HepG2 (cell line): ENCODE results near the gene C17orf75. TPM values are rescaled to one million over a fixed set of nuclear protein-coding genes. Genes with fewer than 3 reads are reported as not detected.

Source experiments
- CAMTA2 ChIP-seq: sonication (generic); formaldehyde crosslinking; IDR thresholded peaks from 2 replicates; pipeline ENCODE4 v1.4.0; 2020; ENCODE audit warnings: mild to moderate bottlenecking, missing genetic modification reagents, borderline replicate concordance
- EEA1 ChIP-seq: sonication (generic); formaldehyde crosslinking; IDR thresholded peaks from 2 replicates; pipeline ENCODE4 v1.5.1; 2020; ENCODE audit warnings: mild to moderate bottlenecking, missing genetic modification reagents, borderline replicate concordance
- FOXC1 ChIP-seq: sonication (generic); formaldehyde crosslinking; IDR thresholded peaks from 2 replicates; pipeline ENCODE4 v1.8.0; 2022; ENCODE audit warnings: mild to moderate bottlenecking, missing genetic modification reagents, borderline replicate concordance
- NFE2L1 ChIP-seq: sonication (generic); formaldehyde crosslinking; IDR thresholded peaks from 2 replicates; pipeline ENCODE4 v1.4.0; 2020; ENCODE audit warnings: missing genetic modification reagents, mild to moderate bottlenecking, borderline replicate concordance
- NR3C1 ChIP-seq: sonication (generic); formaldehyde crosslinking; IDR thresholded peaks from 2 replicates; pipeline ENCODE4 v1.4.0; 2020; ENCODE audit warnings: missing genetic modification reagents
- RCOR2 ChIP-seq: IDR thresholded peaks from 2 replicates; pipeline ENCODE4 v1.6.1; 2016; ENCODE audit warnings: missing biosample characterization, missing genetic modification reagents
- U2AF2 ChIP-seq: fragments of 200-400 bp; formaldehyde crosslinking; IDR thresholded peaks from 2 replicates; pipeline ENCODE4 v1.6.1; 2017; ENCODE audit warnings: low read depth, mild to moderate bottlenecking, low read length
- ZNF562 ChIP-seq: sonication (generic); formaldehyde crosslinking; IDR thresholded peaks from 2 replicates; pipeline ENCODE4 v1.8.0; 2022; ENCODE audit warnings: missing genetic modification reagents, borderline replicate concordance
- ZNF577 ChIP-seq: sonication (generic); formaldehyde crosslinking; IDR thresholded peaks from 2 replicates; pipeline ENCODE4 v1.4.0; 2020; ENCODE audit warnings: mild to moderate bottlenecking, low read depth, missing genetic modification reagents, borderline replicate concordance
- ZNF709 ChIP-seq: sonication (generic); formaldehyde crosslinking; IDR thresholded peaks from 2 replicates; pipeline ENCODE4 v1.5.0; 2020; ENCODE audit warnings: mild to moderate bottlenecking, missing genetic modification reagents
- ZNF788 ChIP-seq: sonication (generic); formaldehyde crosslinking; IDR thresholded peaks from 2 replicates; pipeline ENCODE4 v1.5.0; 2020; ENCODE audit warnings: mild to moderate bottlenecking, missing genetic modification reagents, borderline replicate concordance
- polyA plus RNA-seq, 8 experiments: library from polyadenylated mRNA; depleted of rRNA in 3 of 8; stranded (reverse) in 7 of 8; unstranded in 1 of 8; fragments of >200 nt; fragmentation: Illumina TruSeq in 4 of 8; extraction: Trizol in 4 of 8; gene quantifications; 2 replicates each; pipeline versions ENCODE4 v1.2.1 to v1.2.3, GENCODE V29; 2011 to 2016; ENCODE audit warnings: low read depth in 4 of 8, missing spikeins in 1 of 8, mixed read lengths in 1 of 8; ENCODE audit not compliant: insufficient read depth in 1 of 8
- total RNA-seq, 5 experiments: library from RNA; depleted of rRNA; stranded (reverse); fragments of >200 nt; fragmentation: Illumina TruSeq; extraction: Trizol; gene quantifications; 2 replicates each; pipeline ENCODE4 v1.2.3, GENCODE V29; 2016; ENCODE audit warnings: low read depth in 1 of 5
- TF ChIP-seq, protein P1 (sequence below): sonication (generic); formaldehyde crosslinking; IDR thresholded peaks from 2 replicates; pipeline ENCODE4 v1.4.0; 2020; ENCODE audit warnings: missing genetic modification reagents
- TF ChIP-seq, protein P2 (sequence below): sonication (generic); formaldehyde crosslinking; IDR thresholded peaks from 2 replicates; pipeline ENCODE4 v1.8.0; 2022; ENCODE audit warnings: missing genetic modification reagents, low read depth, mild to moderate bottlenecking, borderline replicate concordance
- TF ChIP-seq, protein P3 (sequence below): sonication (generic); formaldehyde crosslinking; IDR thresholded peaks from 2 replicates; pipeline ENCODE4 v1.5.0; 2020; ENCODE audit warnings: missing genetic modification reagents
- TF ChIP-seq, protein P4 (sequence below): sonication (generic); formaldehyde crosslinking; IDR thresholded peaks from 2 replicates; pipeline ENCODE4 v1.8.1; 2022; ENCODE audit warnings: low read depth, mild to moderate bottlenecking, missing genetic modification reagents
- TF ChIP-seq, protein P5 (sequence below): sonication (generic); formaldehyde crosslinking; IDR thresholded peaks from 2 replicates; pipeline ENCODE4 v1.5.0; 2020; ENCODE audit warnings: mild to moderate bottlenecking, missing genetic modification reagents, moderate library complexity
- TF ChIP-seq, protein P6 (sequence below), 2 experiments: sonication (generic) in 1 of 2; formaldehyde crosslinking in 1 of 2; IDR thresholded peaks; 2 replicates each; pipeline versions ENCODE4 v1.5.1 to v1.6.1; 2011 to 2020; ENCODE audit warnings: borderline replicate concordance in 1 of 2, low read depth in 1 of 2, low read length in 1 of 2, mild to moderate bottlenecking in 1 of 2, missing genetic modification reagents in 1 of 2, moderate library complexity in 1 of 2

C17orf75 gene
- total and polyA plus RNA-seq, 2 of the 13 experiments (the other 11 are each of a cell fraction or from before 2014, with no cell fraction given) = 16.2 to 33.0 TPM

DNA sequence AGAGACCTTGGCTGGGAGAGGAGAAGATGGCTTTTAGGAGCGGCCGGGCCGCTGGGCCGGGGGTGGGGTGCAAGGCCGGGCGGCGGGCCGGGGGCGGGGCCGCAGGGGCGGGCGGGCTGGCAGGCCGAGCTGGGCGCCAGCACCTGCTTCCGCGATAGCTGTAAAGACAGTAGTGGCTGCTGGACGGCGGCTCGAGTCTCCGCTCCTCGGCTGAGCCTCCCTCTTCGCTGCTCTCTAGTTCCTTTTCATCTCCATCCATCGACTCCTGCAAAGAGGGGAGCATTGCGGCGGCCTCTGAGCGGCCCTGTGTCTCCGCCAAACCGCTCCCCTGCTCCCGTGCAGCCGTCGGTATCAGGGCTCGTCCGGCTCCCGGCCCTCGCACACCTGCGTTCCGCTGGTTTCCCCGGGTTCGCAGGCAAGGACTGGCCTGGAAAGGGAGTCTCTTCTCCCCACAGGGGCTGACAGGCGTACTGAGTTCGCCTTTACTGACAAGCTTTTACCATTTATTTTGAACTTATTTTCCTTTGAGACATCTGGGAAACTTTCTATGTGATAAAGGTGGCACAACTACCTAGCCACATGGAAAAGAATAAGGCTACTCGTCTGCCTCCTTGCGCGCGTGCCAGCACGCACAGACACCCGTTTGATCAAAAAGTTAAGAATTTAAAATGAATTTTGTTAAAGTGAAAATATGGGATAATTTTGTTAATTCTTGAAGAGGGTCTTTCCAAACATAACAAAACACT, at the start of gene C17orf75 (continued):
- TF ChIP-seq, protein P1, sequence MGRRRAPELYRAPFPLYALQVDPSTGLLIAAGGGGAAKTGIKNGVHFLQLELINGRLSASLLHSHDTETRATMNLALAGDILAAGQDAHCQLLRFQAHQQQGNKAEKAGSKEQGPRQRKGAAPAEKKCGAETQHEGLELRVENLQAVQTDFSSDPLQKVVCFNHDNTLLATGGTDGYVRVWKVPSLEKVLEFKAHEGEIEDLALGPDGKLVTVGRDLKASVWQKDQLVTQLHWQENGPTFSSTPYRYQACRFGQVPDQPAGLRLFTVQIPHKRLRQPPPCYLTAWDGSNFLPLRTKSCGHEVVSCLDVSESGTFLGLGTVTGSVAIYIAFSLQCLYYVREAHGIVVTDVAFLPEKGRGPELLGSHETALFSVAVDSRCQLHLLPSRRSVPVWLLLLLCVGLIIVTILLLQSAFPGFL (CRISPR knock-in tag) = no peak
- TF ChIP-seq NR3C1 (CRISPR knock-in tag) (no peak), ZNF709 (CRISPR knock-in tag) (0 out of 2 replicates have a peak, but pooled peaks have one; percentile 65), ZNF577 (CRISPR knock-in tag) (no peak), U2AF2 (0 out of 2 replicates have a peak, but pooled peaks have one; percentile 44), ZNF788 (CRISPR knock-in tag) (peak; percentile 98), CAMTA2 (CRISPR knock-in tag) (no peak; the same call in 1 of the 2 replicates), ZNF562 (no peak), NFE2L1 (CRISPR knock-in tag) (no peak), EEA1 (CRISPR knock-in tag) (peak; percentile 21; the same call in 1 of the 2 replicates), FOXC1 (peak; percentile 70), RCOR2 (CRISPR knock-in tag) (0 out of 2 replicates have a peak, but pooled peaks have one; percentile 20)
- TF ChIP-seq, protein P2, sequence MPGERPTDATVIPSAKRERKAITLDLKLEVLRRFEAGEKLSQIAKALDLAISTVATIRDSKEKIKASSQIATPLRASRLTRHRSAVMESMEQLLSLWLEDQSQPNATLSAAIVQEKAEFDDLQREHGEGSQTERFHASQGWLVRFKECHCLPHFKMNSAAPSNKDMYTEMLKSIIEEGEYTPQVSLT (CRISPR knock-in tag) = no peak
- TF ChIP-seq, protein P3, sequence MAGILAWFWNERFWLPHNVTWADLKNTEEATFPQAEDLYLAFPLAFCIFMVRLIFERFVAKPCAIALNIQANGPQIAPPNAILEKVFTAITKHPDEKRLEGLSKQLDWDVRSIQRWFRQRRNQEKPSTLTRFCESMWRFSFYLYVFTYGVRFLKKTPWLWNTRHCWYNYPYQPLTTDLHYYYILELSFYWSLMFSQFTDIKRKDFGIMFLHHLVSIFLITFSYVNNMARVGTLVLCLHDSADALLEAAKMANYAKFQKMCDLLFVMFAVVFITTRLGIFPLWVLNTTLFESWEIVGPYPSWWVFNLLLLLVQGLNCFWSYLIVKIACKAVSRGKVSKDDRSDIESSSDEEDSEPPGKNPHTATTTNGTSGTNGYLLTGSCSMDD (CRISPR knock-in tag) = no peak
- TF ChIP-seq, protein P4, sequence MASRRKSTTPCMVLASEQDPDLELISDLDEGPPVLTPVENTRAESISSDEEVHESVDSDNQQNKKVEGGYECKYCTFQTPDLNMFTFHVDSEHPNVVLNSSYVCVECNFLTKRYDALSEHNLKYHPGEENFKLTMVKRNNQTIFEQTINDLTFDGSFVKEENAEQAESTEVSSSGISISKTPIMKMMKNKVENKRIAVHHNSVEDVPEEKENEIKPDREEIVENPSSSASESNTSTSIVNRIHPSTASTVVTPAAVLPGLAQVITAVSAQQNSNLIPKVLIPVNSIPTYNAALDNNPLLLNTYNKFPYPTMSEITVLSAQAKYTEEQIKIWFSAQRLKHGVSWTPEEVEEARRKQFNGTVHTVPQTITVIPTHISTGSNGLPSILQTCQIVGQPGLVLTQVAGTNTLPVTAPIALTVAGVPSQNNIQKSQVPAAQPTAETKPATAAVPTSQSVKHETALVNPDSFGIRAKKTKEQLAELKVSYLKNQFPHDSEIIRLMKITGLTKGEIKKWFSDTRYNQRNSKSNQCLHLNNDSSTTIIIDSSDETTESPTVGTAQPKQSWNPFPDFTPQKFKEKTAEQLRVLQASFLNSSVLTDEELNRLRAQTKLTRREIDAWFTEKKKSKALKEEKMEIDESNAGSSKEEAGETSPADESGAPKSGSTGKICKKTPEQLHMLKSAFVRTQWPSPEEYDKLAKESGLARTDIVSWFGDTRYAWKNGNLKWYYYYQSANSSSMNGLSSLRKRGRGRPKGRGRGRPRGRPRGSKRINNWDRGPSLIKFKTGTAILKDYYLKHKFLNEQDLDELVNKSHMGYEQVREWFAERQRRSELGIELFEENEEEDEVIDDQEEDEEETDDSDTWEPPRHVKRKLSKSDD (CRISPR knock-in tag) = peak; percentile 84
- TF ChIP-seq, protein P5, sequence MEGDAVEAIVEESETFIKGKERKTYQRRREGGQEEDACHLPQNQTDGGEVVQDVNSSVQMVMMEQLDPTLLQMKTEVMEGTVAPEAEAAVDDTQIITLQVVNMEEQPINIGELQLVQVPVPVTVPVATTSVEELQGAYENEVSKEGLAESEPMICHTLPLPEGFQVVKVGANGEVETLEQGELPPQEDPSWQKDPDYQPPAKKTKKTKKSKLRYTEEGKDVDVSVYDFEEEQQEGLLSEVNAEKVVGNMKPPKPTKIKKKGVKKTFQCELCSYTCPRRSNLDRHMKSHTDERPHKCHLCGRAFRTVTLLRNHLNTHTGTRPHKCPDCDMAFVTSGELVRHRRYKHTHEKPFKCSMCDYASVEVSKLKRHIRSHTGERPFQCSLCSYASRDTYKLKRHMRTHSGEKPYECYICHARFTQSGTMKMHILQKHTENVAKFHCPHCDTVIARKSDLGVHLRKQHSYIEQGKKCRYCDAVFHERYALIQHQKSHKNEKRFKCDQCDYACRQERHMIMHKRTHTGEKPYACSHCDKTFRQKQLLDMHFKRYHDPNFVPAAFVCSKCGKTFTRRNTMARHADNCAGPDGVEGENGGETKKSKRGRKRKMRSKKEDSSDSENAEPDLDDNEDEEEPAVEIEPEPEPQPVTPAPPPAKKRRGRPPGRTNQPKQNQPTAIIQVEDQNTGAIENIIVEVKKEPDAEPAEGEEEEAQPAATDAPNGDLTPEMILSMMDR (CRISPR knock-in tag) = peak; percentile 34; the same call in 1 of the 2 replicates
- TF ChIP-seq, protein P6, sequence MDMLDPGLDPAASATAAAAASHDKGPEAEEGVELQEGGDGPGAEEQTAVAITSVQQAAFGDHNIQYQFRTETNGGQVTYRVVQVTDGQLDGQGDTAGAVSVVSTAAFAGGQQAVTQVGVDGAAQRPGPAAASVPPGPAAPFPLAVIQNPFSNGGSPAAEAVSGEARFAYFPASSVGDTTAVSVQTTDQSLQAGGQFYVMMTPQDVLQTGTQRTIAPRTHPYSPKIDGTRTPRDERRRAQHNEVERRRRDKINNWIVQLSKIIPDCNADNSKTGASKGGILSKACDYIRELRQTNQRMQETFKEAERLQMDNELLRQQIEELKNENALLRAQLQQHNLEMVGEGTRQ (IDR thresholded peaks at IDR 0.05; ENCODE audit: low read depth, low read length) = no peak
- TF ChIP-seq, protein P6 (CRISPR knock-in tag; IDR thresholded peaks at IDR 0.05; ENCODE audit: borderline replicate concordance) = no peak; the same call in 1 of the 2 replicates
